ENCODE measurements around the gene CHD5. TPM values are rescaled to one million over a fixed set of nuclear protein-coding genes. Genes with fewer than 3 reads are reported as not detected.

The CHD5 gene
- total and polyA plus RNA-seq, 2 of the 13 experiments (the other 11 are each of a cell fraction or from before 2014, with no cell fraction given), result 0.02 to 0.21 TPM

- TF ChIP-seq SOX13 (IDR thresholded peaks at IDR 0.05) (no peak), SOX13 (CRISPR knock-in tag; conservative IDR thresholded peaks at IDR 0.05 in 1 of 2, IDR thresholded peaks at IDR 0.05 in 1 of 2) (peak in 1 of 2 experiments; percentile 51; a peak in 2 of 4 replicates), ERF (CRISPR knock-in tag; IDR thresholded peaks at IDR 0.05) (peak; percentile 81), CBFB (CRISPR knock-in tag; IDR thresholded peaks at IDR 0.05) (peak; percentile 88), HHEX (CRISPR knock-in tag; IDR thresholded peaks at IDR 0.05) (no peak), MIER3 (CRISPR knock-in tag; IDR thresholded peaks at IDR 0.05; ENCODE audit: borderline replicate concordance) (peak; percentile 81), CBX1 (IDR thresholded peaks at IDR 0.05; ENCODE audit: low read depth) (peak; percentile 27), ZNF781 (CRISPR knock-in tag; IDR thresholded peaks at IDR 0.05; ENCODE audit: borderline replicate concordance, not compliant biosample characterization) (peak; percentile 84), ZNF317 (CRISPR knock-in tag; IDR thresholded peaks at IDR 0.05) (no peak; the same call in 1 of the 2 replicates), SRSF4 (IDR thresholded peaks at IDR 0.05; ENCODE audit: low read depth, low read length, poor library complexity, severe bottlenecking) (no peak), ZFP36L2 (CRISPR knock-in tag; IDR thresholded peaks at IDR 0.05) (no peak), SRSF9 (IDR thresholded peaks at IDR 0.05; ENCODE audit: borderline replicate concordance, insufficient read depth, low read depth, low read length, poor library complexity, severe bottlenecking) (no peak), FOXM1 (CRISPR knock-in tag; IDR thresholded peaks at IDR 0.05) (peak; percentile 82), ZFP91 (CRISPR knock-in tag; IDR thresholded peaks at IDR 0.05; ENCODE audit: borderline replicate concordance) (peak; percentile 90), ZNF136 (CRISPR knock-in tag; IDR thresholded peaks at IDR 0.05; ENCODE audit: low read depth) (no peak), GATAD2A (CRISPR knock-in tag; IDR thresholded peaks at IDR 0.05) (peak; percentile 46), ZNF510 (CRISPR knock-in tag; IDR thresholded peaks at IDR 0.05; ENCODE audit: low read depth) (peak; percentile 87; the same call in 1 of the 2 replicates), ZMYM4 (CRISPR knock-in tag; IDR thresholded peaks at IDR 0.05) (peak; percentile 70), ZNF777 (CRISPR knock-in tag; IDR thresholded peaks at IDR 0.05) (peak; percentile 66), NBN (conservative IDR thresholded peaks at IDR 0.05) (no peak), ZNF224 (CRISPR knock-in tag; IDR thresholded peaks at IDR 0.05) (0 out of 2 replicates have a peak, but pooled peaks have one; percentile 26), GRHL1 (CRISPR knock-in tag; conservative IDR thresholded peaks at IDR 0.05) (no peak), PCBP2 (optimal IDR thresholded peaks at IDR 0.05; ENCODE audit: low read depth, low read length, poor library complexity, severe bottlenecking) (no peak)
- TF ChIP-seq, protein P1, sequence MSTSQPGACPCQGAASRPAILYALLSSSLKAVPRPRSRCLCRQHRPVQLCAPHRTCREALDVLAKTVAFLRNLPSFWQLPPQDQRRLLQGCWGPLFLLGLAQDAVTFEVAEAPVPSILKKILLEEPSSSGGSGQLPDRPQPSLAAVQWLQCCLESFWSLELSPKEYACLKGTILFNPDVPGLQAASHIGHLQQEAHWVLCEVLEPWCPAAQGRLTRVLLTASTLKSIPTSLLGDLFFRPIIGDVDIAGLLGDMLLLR (CRISPR knock-in tag; IDR thresholded peaks at IDR 0.05), result peak; percentile 90
- TF ChIP-seq, protein P2, sequence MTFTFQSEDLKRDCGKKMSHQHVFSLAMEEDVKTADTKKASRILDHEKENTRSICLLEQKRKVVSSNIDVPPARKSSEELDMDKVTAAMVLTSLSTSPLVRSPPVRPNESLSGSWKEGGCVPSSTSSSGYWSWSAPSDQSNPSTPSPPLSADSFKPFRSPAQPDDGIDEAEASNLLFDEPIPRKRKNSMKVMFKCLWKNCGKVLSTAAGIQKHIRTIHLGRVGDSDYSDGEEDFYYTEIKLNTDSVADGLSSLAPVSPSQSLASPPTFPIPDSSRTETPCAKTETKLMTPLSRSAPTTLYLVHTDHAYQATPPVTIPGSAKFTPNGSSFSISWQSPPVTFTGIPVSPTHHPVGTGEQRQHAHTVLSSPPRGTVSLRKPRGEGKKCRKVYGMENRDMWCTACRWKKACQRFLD (CRISPR knock-in tag; IDR thresholded peaks at IDR 0.05; ENCODE audit: borderline replicate concordance), result no peak; the same call in 1 of the 2 replicates
Observed at GRCh38 chr1:6199298-6200187, 19.4 kb upstream of the CHD5 start, which contains the start of gene RPL22 (continued).

All from HepG2 (cell line).